Fibroblast of lung (primary cell): ENCODE measurements around the gene MAZ.

Experiments used
- EZH2 ChIP-seq: IDR thresholded peaks from 2 replicates; pipeline ENCODE4 v1.5.1; 2012; ENCODE audit warnings: low read length, control low read depth, mild to moderate bottlenecking; ENCODE audit errors: missing control alignments
- TF ChIP-seq, protein P1 (sequence below), 2 donors: IDR thresholded peaks in 1 of 2; conservative IDR thresholded peaks in 1 of 2; 1 replicate in 1 of 2; 2 replicates in 1 of 2; pipeline ENCODE4 v1.5.1; 2011 to 2012; ENCODE audit warnings: low read length in 2 of 2, control low read depth in 1 of 2, inconsistent platforms in 1 of 2, low read depth in 1 of 2, mild to moderate bottlenecking in 1 of 2

DNA sequence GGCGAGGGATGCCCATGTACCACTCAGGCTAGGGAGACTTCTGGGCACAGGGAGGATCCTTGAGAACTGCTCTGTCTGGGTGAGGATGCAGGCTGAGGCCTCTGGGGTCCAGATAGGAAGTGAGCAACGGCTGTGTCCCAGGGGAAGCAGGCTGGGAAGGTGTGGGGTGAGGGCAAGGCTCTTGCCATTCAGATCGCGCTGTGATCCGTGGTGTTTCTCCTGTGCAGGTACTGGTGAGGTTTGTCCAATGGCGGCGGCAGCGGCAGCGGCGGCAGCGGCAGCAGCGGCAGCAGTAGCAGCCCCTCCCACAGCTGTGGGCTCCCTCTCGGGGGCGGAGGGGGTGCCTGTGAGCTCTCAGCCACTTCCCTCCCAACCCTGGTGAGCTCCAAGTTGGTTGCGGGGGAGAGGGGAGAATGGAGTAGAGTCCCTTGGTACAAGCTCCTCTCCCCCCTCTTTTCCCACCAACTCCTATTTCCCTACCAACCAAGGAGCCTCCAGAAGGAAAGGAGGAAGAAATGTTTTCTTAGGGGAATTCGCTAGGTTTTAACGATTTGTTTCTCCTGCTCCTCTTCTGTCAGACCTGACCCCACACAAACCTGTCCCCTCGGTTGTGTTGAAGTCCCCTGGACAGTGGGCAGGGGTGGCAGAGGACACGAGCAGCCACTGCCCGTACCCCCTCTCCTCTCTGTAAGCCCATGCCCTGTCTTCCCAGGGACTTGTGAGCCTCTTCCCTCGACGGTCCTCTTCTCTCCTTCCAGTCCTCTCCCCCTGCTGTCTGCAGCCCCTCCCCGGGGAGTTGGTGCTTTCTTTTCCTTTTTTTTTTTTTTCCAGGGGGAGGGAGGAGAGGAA is 3.7 kb downstream of the MAZ start:
- TF ChIP-seq, protein P1, sequence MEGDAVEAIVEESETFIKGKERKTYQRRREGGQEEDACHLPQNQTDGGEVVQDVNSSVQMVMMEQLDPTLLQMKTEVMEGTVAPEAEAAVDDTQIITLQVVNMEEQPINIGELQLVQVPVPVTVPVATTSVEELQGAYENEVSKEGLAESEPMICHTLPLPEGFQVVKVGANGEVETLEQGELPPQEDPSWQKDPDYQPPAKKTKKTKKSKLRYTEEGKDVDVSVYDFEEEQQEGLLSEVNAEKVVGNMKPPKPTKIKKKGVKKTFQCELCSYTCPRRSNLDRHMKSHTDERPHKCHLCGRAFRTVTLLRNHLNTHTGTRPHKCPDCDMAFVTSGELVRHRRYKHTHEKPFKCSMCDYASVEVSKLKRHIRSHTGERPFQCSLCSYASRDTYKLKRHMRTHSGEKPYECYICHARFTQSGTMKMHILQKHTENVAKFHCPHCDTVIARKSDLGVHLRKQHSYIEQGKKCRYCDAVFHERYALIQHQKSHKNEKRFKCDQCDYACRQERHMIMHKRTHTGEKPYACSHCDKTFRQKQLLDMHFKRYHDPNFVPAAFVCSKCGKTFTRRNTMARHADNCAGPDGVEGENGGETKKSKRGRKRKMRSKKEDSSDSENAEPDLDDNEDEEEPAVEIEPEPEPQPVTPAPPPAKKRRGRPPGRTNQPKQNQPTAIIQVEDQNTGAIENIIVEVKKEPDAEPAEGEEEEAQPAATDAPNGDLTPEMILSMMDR (conservative IDR thresholded peaks at IDR 0.05 in 1 of 2, IDR thresholded peaks at IDR 0.05 in 1 of 2; ENCODE audit: low read depth in 1 of 2, low read length in 2 of 2), result no peak
- no peak for TF ChIP-seq EZH2
